ENCODE data around the gene ROPN1.

ROPN1 gene

GRCh38 chr3:123941542-123941941, 50.4 kb downstream of the ROPN1 start:
- no peak for DNase-seq

GRCh38 chr3:123941121-123941520, 50.8 kb downstream of the ROPN1 start:
- peak; percentile 9 for DNase-seq

DNA sequence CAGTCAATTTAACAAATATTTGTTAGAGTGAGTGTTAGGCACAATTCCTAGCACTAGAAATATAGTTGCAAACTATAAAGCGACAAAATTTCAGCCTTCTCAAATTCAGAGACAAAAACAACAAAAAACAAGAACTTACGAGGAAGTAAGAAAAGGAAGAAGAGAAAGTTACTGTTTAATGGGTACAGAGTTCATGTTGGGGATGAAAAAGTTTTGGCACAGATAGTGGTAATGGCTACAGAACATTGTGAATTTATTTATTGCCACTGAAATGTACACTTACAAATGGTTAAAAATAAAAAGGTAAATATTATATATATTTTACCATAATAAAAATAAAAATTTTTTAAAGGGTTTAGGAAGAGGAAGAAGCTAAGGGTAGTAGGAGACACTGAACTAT, 52.2 kb downstream of the ROPN1 start:
- no peak for DNase-seq

- DNase-seq = no peak
These were observed 55.5 kb downstream of the ROPN1 start for GRCh38 chr3:123936400-123936799.

GRCh38 chr3:123935830-123936229, 56.1 kb downstream of the ROPN1 start:
- DNase-seq = no peak

DNA sequence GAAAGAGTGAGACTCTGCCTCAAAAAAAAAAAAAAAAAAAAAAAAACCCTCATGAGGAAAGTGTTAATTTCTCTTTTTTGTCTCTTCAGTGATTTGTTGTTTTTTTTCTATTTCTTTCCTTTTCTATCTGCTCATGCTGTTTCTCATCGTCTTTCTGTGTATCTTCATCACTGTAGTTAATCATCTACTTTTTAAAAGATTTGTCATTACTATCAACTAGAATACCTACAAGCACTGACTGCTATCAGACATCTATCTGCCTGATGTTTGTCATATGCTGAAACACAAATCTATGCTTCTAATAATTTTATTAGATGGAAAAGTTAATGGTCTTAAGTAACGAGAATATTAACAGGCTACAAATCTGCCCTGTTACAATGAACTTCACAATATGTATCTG, 57.7 kb downstream of the ROPN1 start:
- DNase-seq = no peak

DNA sequence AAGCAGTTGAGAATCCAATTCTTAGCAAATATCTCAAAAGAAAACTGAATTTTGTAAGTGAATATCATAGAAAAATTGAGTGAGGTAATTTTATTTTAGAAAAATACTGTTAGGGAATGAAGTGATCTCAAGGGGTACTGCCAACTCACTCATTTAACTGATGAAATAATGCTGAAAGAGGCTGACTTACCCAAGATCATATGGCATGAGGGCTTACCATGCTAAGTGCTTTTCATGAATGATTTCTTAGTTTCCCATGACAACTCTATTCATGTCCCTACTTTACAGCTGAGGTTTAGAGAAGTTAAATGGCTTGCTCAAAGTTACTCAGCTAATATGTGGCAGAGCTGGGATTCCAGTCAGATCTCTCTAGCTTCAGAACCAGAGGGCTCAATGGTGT, 61.5 kb downstream of the ROPN1 start:
- no peak for DNase-seq

DNA sequence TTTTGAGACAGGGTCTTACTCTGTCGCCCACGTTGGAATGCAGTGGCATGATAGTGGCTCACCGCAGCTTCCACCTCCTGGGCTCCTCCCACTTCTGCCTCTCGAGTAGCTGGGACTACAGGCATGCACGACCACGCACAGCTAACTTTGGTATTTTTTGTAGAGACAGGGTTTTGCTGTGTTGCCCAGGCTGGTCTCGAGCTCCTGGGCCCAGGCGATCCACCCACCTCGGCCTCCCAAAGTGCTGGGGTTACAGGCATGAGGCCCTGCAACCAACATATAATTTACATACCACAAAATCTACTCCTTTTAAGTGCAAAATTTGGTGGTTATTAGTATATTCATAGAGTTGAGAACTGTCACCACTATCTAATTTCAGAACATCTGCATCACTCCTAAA, 62.6 kb downstream of the ROPN1 start:
- DNase-seq = no peak

DNA sequence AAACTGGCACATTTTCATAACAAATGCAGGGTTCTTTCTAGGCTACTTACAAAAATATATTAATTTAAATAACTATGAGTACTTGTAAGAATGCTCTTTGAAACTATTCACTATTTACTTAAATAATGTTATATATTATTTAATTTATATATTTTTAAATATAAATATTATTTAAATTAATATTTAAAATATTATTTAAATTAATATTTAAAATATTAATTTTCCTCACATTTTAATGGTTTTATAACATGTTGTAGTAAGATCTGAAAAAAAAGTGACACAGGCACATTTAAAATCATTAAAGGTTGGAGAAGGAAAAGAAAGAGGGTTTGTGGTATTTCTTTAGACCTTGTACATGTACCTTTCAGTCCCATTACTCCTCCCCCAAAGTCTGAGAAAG, 65.5 kb downstream of the ROPN1 start:
- DNase-seq = no peak

DNA sequence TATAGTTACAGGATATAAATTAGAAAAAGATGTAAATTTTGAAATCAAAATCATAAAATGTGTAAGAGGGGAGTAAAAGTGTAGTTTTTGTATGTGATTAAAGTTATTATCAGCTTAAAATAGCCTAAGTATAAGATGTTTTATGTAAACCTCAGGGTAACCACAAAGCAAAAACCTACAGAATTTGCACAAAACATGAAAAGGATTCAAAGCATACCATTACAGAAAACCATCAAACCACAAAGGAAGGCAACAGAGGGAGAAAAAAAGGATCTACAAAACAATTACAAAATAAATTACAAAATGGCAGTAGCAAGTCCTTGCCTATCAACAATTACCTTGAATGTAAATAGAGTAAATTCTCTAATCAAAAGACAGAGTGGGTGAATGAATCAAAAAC, 71.1 kb downstream of the ROPN1 start:
- no peak for DNase-seq

DNA sequence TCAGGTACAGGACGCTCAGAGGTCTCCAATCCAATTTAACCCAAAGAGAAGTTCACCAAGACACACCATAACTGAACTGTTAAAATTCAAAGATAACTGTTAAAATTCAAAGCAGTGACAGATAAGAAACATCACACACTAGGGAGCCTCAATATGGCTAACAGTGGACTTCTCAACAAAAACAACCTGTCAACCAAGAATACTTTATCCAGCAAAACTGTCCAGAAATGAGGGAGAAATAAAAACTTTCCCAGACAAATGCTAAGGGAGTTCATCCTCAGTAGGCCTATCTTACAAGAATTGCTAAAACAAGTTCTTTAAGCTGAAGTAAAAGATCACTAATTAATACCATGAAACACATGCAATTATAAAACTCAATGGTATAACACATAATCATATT, 71.5 kb downstream of the ROPN1 start:
- DNase-seq = no peak

DNA sequence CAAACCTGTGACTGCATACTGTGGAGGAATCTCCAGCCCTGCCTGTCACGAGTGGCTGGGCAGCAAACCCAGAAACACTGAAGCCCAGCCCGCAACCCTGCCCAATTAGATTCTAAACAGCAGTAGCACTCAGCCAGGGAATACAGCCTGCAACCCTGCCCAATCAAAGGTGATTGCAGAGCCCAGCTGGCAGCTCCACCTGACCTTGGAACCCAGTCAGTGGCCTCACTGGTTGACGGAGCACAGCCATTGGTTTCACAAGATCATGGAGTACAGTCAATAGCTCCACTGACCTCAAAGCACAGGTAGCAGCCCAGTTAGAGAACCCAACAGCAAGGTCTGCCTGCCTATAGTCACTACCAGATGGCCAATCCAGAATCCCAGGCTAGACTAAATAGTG, 72.6 kb downstream of the ROPN1 start:
- DNase-seq = no peak

Measured in NCI-H69 (cell line).